Activated naive CD8-positive, alpha-beta T cell treated with anti-CD3 and anti-CD28 coated beads for 36 hours (primary cell): ENCODE results near the gene TRAK2. TPM values are rescaled to one million over a fixed set of nuclear protein-coding genes. Genes with fewer than 3 reads are reported as not detected.
"Not testable (repeated sequence)": the region's sequence is repeated elsewhere in the genome, so short reads cannot be mapped to it uniquely, and the experiment has no call there.

Experiments
- DNase-seq: peaks from one replicate; pipeline ENCODE4 v3.0.0; 2021
- H3K27ac Mint-ChIP-seq: one replicate; pipeline ENCODE4 v1.8.0; 2022; ENCODE audit warnings: mild to moderate bottlenecking, moderate library complexity, mixed read lengths
- H3K27me3 Mint-ChIP-seq: one replicate; pipeline ENCODE4 v1.8.0; 2022; ENCODE audit warnings: mild to moderate bottlenecking, mixed read lengths
- H3K36me3 Mint-ChIP-seq: one replicate; pipeline ENCODE4 v1.8.0; 2021; ENCODE audit warnings: mild to moderate bottlenecking, mixed read lengths
- H3K4me1 Mint-ChIP-seq: one replicate; pipeline ENCODE4 v1.8.0; 2021; ENCODE audit warnings: mixed read lengths
- H3K4me3 Mint-ChIP-seq: one replicate; pipeline ENCODE4 v1.8.0; 2022; ENCODE audit warnings: mild to moderate bottlenecking, moderate library complexity, mixed read lengths
- H3K9me3 Mint-ChIP-seq: one replicate; pipeline ENCODE4 v1.8.0; 2022; ENCODE audit warnings: mixed read lengths
- total RNA-seq, 2 experiments: library from RNA; stranded (reverse); gene quantifications; one replicate each; pipeline ENCODE4 v1.2.3, GENCODE V29; 2021

The TRAK2 gene
- total RNA-seq, 2 experiments from 2014 or later = 21.2 to 24.6 TPM

GRCh38 chr2:201433394-201433995, 17.8 kb downstream of the TRAK2 start:
- Mint-ChIP-seq H3K27ac (no peak overlapping the region), H3K36me3 (peaks cover 24% of the 10 kb centered on the region), H3K4me1 (peaks cover 33% of the 10 kb centered on the region), H3K9me3 (peaks cover 4% of the 10 kb centered on the region), H3K4me3 (no peak overlapping the region), H3K27me3 (no peaks in the 10 kb centered on the region)
- no peak for DNase-seq

GRCh38 chr2:201432621-201433393, 18.5 kb downstream of the TRAK2 start:
- no peak for DNase-seq
- Mint-ChIP-seq H3K4me1 (peaks cover 31% of the 10 kb centered on the region), H3K36me3 (peaks cover 25% of the 10 kb centered on the region), H3K4me3 (no peak overlapping the region), H3K27me3 (no peaks in the 10 kb centered on the region), H3K27ac (peak overlapping the region; percentile 74), H3K9me3 (peaks cover 9% of the 10 kb centered on the region)

- Mint-ChIP-seq H3K27ac (peak overlapping the region; percentile 74), H3K4me3 (peak overlapping the region; percentile 3), H3K36me3 (peaks cover 28% of the 10 kb centered on the region), H3K4me1 (peaks cover 24% of the 10 kb centered on the region), H3K9me3 (peaks cover 12% of the 10 kb centered on the region), H3K27me3 (no peaks in the 10 kb centered on the region)
- DNase-seq = no peak
Measured at GRCh38 chr2:201432038-201432620, 19.1 kb downstream of the TRAK2 start.

DNA sequence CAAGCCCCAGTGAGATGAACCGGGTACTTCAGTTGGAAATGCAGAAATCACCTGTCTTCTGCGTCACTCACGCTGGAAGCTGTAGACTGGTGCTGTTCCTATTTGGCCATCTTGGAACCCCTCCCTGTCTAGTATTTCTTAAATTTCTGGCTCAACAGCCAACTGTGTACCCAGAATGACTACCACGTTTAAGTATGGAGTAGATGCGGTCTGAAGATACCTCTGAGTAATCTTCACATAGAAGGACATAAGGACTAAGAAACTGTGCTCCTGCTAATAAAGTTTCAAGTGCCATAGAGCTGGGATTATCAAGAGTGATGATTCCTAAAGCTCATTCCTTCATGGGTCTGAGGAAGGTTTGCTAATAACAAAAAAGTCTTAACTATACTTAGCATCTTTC, 20.4 kb downstream of the TRAK2 start:
- Mint-ChIP-seq H3K27ac (no peak overlapping the region), H3K27me3 (no peaks in the 10 kb centered on the region), H3K4me3 (no peak overlapping the region), H3K4me1 (peaks cover 22% of the 10 kb centered on the region), H3K9me3 (peaks cover 12% of the 10 kb centered on the region), H3K36me3 (peaks cover 28% of the 10 kb centered on the region)
- DNase-seq = no peak

GRCh38 chr2:201430322-201430721, 20.9 kb downstream of the TRAK2 start:
- not testable (repeated sequence) for H3K27ac Mint-ChIP-seq, H3K4me3 Mint-ChIP-seq, DNase-seq, H3K27me3 Mint-ChIP-seq
- Mint-ChIP-seq H3K9me3 (peaks cover 12% of the 10 kb centered on the region), H3K36me3 (peaks cover 28% of the 10 kb centered on the region), H3K4me1 (peaks cover 22% of the 10 kb centered on the region)

DNA sequence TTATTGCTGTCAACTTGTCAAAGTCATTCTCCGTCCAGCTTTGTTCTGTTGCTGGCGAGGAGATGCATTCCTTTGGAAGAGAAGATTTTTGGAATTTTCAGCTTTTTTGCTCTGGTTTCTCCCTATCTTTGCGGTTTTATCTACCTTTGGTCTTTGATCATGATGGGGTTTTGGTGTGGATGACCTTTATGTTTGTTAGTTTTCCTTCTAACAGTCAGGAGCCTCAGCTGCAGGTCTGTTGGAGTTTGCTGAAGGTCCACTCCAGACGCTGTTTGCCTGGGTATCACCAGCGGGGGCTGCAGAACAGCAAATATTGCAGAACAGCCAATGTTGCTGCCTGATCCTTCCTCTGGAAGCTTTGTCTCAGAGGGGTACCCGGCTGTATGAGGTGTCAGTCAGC, 21.4 kb downstream of the TRAK2 start:
- not testable (repeated sequence) for H3K4me3 Mint-ChIP-seq, H3K27me3 Mint-ChIP-seq, DNase-seq, H3K27ac Mint-ChIP-seq
- Mint-ChIP-seq H3K36me3 (peaks cover 28% of the 10 kb centered on the region), H3K4me1 (peaks cover 22% of the 10 kb centered on the region), H3K9me3 (peaks cover 12% of the 10 kb centered on the region)

GRCh38 chr2:201428366-201428765, 22.9 kb downstream of the TRAK2 start:
- Mint-ChIP-seq H3K9me3 (peaks cover 12% of the 10 kb centered on the region), H3K36me3 (peaks cover 28% of the 10 kb centered on the region), H3K4me1 (peaks cover 24% of the 10 kb centered on the region)
- not testable (repeated sequence) for DNase-seq, H3K4me3 Mint-ChIP-seq, H3K27ac Mint-ChIP-seq, H3K27me3 Mint-ChIP-seq

GRCh38 chr2:201425952-201426351, 25.3 kb downstream of the TRAK2 start:
- H3K36me3 Mint-ChIP-seq = peaks cover 24% of the 10 kb centered on the region
- peaks cover 12% of the 10 kb centered on the region for H3K9me3 Mint-ChIP-seq
- no peak overlapping the region for H3K27ac Mint-ChIP-seq
- H3K4me3 Mint-ChIP-seq = no peak overlapping the region
- peaks cover 11% of the 10 kb centered on the region for H3K4me1 Mint-ChIP-seq
- H3K27me3 Mint-ChIP-seq = no peaks in the 10 kb centered on the region
- DNase-seq = no peak

GRCh38 chr2:201420442-201421113, 30.7 kb downstream of the TRAK2 start:
- peak overlapping the region; percentile 13 for H3K27ac Mint-ChIP-seq
- DNase-seq = no peak
- H3K27me3 Mint-ChIP-seq = no peaks in the 10 kb centered on the region
- H3K4me1 Mint-ChIP-seq = peaks cover 28% of the 10 kb centered on the region
- H3K36me3 Mint-ChIP-seq = peaks cover 20% of the 10 kb centered on the region
- no peaks in the 10 kb centered on the region for H3K9me3 Mint-ChIP-seq
- no peak overlapping the region for H3K4me3 Mint-ChIP-seq

DNA sequence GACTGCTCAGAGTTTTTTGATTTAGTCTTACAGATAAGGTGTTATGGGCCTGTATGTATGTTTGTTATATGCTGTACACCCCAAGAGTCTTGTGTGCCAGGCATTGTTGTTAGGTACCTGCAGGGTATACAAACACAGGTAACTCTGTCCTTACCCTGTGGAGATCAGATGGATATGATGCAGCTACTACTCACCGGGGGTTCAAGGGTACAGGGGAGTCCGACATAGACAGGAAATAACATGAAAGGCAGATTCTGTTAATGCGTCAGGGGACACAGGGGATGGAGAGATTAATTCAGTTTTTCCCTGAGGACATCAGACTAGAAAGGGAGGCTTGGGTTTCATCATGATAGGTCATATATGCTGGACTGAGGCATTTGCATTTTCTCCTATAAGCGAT, 31.3 kb downstream of the TRAK2 start:
- peaks cover 20% of the 10 kb centered on the region for H3K36me3 Mint-ChIP-seq
- no peak overlapping the region for H3K4me3 Mint-ChIP-seq
- peaks cover 28% of the 10 kb centered on the region for H3K4me1 Mint-ChIP-seq
- H3K9me3 Mint-ChIP-seq = no peaks in the 10 kb centered on the region
- H3K27me3 Mint-ChIP-seq = no peaks in the 10 kb centered on the region
- no peak for DNase-seq
- H3K27ac Mint-ChIP-seq = peak overlapping the region; percentile 13

- no peak for DNase-seq
- H3K9me3 Mint-ChIP-seq = no peaks in the 10 kb centered on the region
- no peak overlapping the region for H3K4me3 Mint-ChIP-seq
- peak overlapping the region; percentile 62 for H3K27ac Mint-ChIP-seq
- peaks cover 20% of the 10 kb centered on the region for H3K36me3 Mint-ChIP-seq
- H3K4me1 Mint-ChIP-seq = peaks cover 27% of the 10 kb centered on the region
- H3K27me3 Mint-ChIP-seq = no peaks in the 10 kb centered on the region
Measured at GRCh38 chr2:201419057-201419635, 32.1 kb downstream of the TRAK2 start.

DNA sequence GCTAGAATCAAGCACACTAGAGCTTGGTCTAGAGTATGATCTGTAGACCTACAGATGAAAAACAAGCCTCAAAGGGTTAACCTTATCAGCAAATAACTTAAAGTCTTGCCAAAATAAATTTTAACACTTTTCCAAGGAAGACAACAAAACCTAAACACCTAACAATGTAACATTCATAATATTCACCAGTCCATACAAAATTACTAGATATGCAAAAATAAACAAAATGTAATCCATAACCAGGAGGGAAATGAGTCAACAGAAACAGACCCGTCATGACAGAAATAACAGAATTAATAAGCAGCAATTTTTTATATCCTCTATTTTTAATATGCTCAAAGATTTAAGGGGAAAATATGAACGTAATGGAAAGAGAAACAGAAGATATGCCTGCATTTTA, 36.1 kb downstream of the TRAK2 start:
- Mint-ChIP-seq H3K27ac (no peak overlapping the region), H3K4me3 (no peak overlapping the region)
- no peak for DNase-seq

GRCh38 chr2:201414099-201415023, 36.9 kb downstream of the TRAK2 start:
- no peak for DNase-seq
- Mint-ChIP-seq H3K36me3 (peaks cover 21% of the 10 kb centered on the region), H3K4me3 (no peak overlapping the region), H3K9me3 (peaks cover 1% of the 10 kb centered on the region), H3K4me1 (peaks cover 14% of the 10 kb centered on the region), H3K27ac (no peak overlapping the region), H3K27me3 (no peaks in the 10 kb centered on the region)

More for the DNA sequence above, 36.1 kb downstream of the TRAK2 start:
- peaks cover 21% of the 10 kb centered on the region for H3K4me1 Mint-ChIP-seq
- H3K36me3 Mint-ChIP-seq = peaks cover 27% of the 10 kb centered on the region
- no peaks in the 10 kb centered on the region for H3K27me3 Mint-ChIP-seq
- H3K9me3 Mint-ChIP-seq = peaks cover 1% of the 10 kb centered on the region

DNA sequence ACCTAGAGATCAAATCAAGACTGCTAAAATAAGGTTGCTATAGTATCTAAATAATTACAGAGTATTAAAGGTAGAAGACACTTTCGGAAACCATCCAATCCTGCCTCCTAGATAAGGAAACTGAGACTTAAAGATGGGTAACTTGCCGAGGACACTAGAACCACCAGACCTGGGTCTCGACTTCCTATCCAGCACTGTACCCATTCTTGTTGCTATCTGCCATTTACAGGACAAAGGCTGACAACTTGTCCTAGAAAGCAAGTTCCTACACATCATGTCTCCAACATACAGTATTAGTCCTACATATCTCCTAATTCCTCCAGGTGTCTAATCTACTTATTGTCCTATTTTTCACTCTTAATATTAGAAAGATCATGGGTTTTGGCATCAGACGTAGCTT, 37.7 kb downstream of the TRAK2 start:
- H3K4me3 Mint-ChIP-seq = no peak overlapping the region
- no peaks in the 10 kb centered on the region for H3K27me3 Mint-ChIP-seq
- DNase-seq = no peak
- H3K27ac Mint-ChIP-seq = no peak overlapping the region
- peaks cover 8% of the 10 kb centered on the region for H3K4me1 Mint-ChIP-seq
- peaks cover 18% of the 10 kb centered on the region for H3K36me3 Mint-ChIP-seq
- peaks cover 1% of the 10 kb centered on the region for H3K9me3 Mint-ChIP-seq
